Epithelial cell of proximal tubule (primary cell): ENCODE data around the gene RHOH. TPM values are rescaled to one million over a fixed set of nuclear protein-coding genes. Genes with fewer than 3 reads are reported as not detected.

Experiments used
- DNase-seq: peaks from one replicate; pipeline ENCODE4 v3.0.0-alpha.2; 2011; ENCODE audit warnings: low read depth
- H3K4me3 ChIP-seq: 2 replicates; pipeline ENCODE4 v1.5.1; 2011; ENCODE audit warnings: low read depth, mild to moderate bottlenecking, low read length
- CTCF ChIP-seq: conservative IDR thresholded peaks from 2 replicates; pipeline ENCODE4 v1.5.1; 2012; ENCODE audit warnings: low read depth, mild to moderate bottlenecking, low read length
- total RNA-seq: library from RNA; depleted of rRNA; stranded (reverse); fragments of >200 nt; gene quantifications from 2 replicates; pipeline ENCODE4 v1.2.3, GENCODE V29; 2015

Gene RHOH
- total RNA-seq, 1 donor from 2014 or later: not detected

- TF ChIP-seq CTCF: no peak
- H3K4me3 ChIP-seq: no peak overlapping the region
These were observed 46.6 kb downstream of the RHOH start for GRCh38 chr4:40243386-40243948.

GRCh38 chr4:40244606-40245005 lies 47.8 kb downstream of the RHOH start:
- no peak for TF ChIP-seq CTCF

More at GRCh38 chr4:40243386-40243948, 46.6 kb downstream of the RHOH start:
- no peak for DNase-seq

GRCh38 chr4:40245550-40245949 lies 48.7 kb downstream of the RHOH start:
- TF ChIP-seq CTCF: no peak
- H3K4me3 ChIP-seq: no peak overlapping the region
- no peak for DNase-seq

More at GRCh38 chr4:40244606-40245005, 47.8 kb downstream of the RHOH start:
- H3K4me3 ChIP-seq: no peak overlapping the region
- DNase-seq: no peak

- TF ChIP-seq CTCF: no peak
- no peak for DNase-seq
- H3K4me3 ChIP-seq: no peak overlapping the region
These were observed 49.4 kb downstream of the RHOH start for GRCh38 chr4:40246011-40246900.

GRCh38 chr4:40246938-40247337 lies 50.1 kb downstream of the RHOH start:
- no peak overlapping the region for H3K4me3 ChIP-seq
- DNase-seq: no peak
- no peak for TF ChIP-seq CTCF

- no peak for DNase-seq
- H3K4me3 ChIP-seq: no peak overlapping the region
- no peak for TF ChIP-seq CTCF
These were observed 50.5 kb downstream of the RHOH start for GRCh38 chr4:40247350-40247749.

- TF ChIP-seq CTCF: no peak
- H3K4me3 ChIP-seq: no peak overlapping the region
- DNase-seq: no peak
These were observed 54.5 kb downstream of the RHOH start for GRCh38 chr4:40251366-40251765.
